DMS114 treated with DMSO at 0.1 percent for 48 hours (cell line): ENCODE data around the gene SEC61A1.

Experiments used
- DNase-seq: peaks from one replicate; lab custom pipeline; 2025; ENCODE audit not compliant: unreplicated experiment; lab: John Stamatoyannopoulos, UW

The SEC61A1 gene

GRCh38 chr3:128112357-128112968 is 60.2 kb downstream of the SEC61A1 start:
- DNase-seq, result no peak

GRCh38 chr3:128113817-128114794 is 61.9 kb downstream of the SEC61A1 start:
- no peak for DNase-seq
